Ovary (tissue), 3 donors: ENCODE data around the gene CCDC160.

ENCODE experiments used
- EP300 ChIP-seq: sonication (generic); formaldehyde crosslinking; IDR thresholded peaks from one replicate; pipeline ENCODE4 v1.6.1; 2017; ENCODE audit warnings: antibody characterized with exemption
- POLR2A ChIP-seq: fragments of 450-650 bp; IDR thresholded peaks from one replicate; pipeline ENCODE4 v1.6.1; 2017; ENCODE audit warnings: antibody characterized with exemption, mild to moderate bottlenecking, moderate library complexity
- TF ChIP-seq, protein P1 (sequence below), 3 donors: fragments of 450-650 bp in 2 of 3; fragments of 200-600 bp in 1 of 3; IDR thresholded peaks; one replicate each; pipeline versions ENCODE4 v1.5.1 to v1.8.0; 2016 to 2022; ENCODE audit warnings: antibody characterized with exemption in 3 of 3, mild to moderate bottlenecking in 1 of 3
- donor health status: DM: no; HTN: no; CAD: no.

DNA sequence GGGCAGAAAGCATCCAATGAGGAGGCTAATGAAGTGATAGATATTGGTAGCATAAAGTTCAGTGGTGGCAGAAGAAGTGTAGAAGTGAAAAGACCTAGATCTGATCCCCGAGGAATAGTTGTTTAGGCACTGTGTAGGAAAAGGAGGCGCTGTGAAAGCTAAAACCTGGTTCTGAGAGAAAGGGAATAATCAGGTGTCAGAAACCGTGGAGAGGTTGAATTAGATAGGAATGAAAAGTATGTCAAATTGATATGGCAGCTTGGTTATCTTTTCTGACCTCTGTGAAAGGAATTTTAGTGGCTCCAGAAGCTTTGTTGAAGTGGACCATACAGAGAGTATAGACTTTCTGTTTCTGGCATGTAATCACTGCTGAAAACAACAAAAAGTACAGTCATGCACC is 30.8 kb upstream of the CCDC160 start:
- TF ChIP-seq, protein P1, sequence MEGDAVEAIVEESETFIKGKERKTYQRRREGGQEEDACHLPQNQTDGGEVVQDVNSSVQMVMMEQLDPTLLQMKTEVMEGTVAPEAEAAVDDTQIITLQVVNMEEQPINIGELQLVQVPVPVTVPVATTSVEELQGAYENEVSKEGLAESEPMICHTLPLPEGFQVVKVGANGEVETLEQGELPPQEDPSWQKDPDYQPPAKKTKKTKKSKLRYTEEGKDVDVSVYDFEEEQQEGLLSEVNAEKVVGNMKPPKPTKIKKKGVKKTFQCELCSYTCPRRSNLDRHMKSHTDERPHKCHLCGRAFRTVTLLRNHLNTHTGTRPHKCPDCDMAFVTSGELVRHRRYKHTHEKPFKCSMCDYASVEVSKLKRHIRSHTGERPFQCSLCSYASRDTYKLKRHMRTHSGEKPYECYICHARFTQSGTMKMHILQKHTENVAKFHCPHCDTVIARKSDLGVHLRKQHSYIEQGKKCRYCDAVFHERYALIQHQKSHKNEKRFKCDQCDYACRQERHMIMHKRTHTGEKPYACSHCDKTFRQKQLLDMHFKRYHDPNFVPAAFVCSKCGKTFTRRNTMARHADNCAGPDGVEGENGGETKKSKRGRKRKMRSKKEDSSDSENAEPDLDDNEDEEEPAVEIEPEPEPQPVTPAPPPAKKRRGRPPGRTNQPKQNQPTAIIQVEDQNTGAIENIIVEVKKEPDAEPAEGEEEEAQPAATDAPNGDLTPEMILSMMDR (IDR thresholded peaks at IDR 0.05) = no peak
- TF ChIP-seq POLR2A = no peak
- no peak for TF ChIP-seq EP300
